NB4 (cell line): ENCODE results near the gene CTTN.

Source experiments
- CTCF ChIP-seq: IDR thresholded peaks from one replicate; pipeline ENCODE4 v1.5.1; 2012; ENCODE audit warnings: low read depth, low read length
- POLR2A ChIP-seq: IDR thresholded peaks from 2 replicates; pipeline ENCODE4 v1.6.1; 2011; ENCODE audit warnings: mild to moderate bottlenecking; ENCODE audit not compliant: insufficient read length; ENCODE audit errors: extremely low read depth
- TF ChIP-seq, protein P1 (sequence below): IDR thresholded peaks from 2 replicates; pipeline ENCODE4 v1.6.1; 2011; ENCODE audit warnings: low read depth, low read length

DNA sequence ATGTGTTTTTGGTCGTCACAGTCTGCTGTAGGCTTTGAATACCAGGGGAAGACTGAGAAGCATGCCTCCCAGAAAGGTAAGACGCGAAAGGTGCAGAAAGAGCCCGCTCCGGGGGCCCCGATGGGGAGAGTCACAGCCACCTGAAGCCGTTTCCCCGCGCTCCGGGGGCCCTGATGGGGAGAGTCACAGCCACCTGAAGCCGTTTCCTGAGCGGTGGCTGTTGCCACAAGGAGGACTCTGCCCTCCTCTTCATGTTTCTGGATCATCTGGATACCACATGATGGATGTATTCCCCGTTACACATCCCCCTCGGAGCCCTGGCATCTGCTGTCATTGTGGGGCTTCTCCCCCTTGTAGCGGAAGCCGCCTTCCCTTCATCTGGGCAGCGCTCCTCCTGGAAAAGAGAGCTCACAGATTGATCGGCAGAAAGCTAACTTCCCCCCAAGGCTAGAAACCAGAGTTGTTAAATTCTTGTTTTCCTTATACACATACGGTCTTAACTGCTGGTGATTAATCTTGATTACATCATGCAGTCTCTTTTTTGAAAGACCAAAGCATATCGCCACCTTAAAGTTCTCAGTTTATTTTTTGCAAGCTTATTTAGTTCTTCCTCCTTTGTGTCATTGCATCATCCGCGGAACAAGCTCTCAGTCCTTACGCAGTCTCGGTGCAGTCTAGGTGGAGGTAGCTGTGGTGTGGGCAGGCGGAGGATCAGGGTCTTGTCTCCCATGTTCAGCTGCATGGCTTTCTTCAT lies 17.5 kb downstream of the CTTN start:
- TF ChIP-seq POLR2A (no peak), CTCF (no peak)
- TF ChIP-seq, protein P1, sequence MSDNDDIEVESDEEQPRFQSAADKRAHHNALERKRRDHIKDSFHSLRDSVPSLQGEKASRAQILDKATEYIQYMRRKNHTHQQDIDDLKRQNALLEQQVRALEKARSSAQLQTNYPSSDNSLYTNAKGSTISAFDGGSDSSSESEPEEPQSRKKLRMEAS = no peak
